Vagina (tissue), 2 donors: ENCODE data around the gene TANGO2. TPM values are rescaled to one million over a fixed set of nuclear protein-coding genes. Genes with fewer than 3 reads are reported as not detected.
"Not testable (repeated sequence)": the region's sequence is repeated elsewhere in the genome, so short reads cannot be mapped to it uniquely, and the experiment has no call there.

Experiments used
- DNase-seq, 2 donors: peaks; one replicate each; pipeline ENCODE4 v3.0.0-alpha.2; 2017; ENCODE audit errors: extremely low spot score in 2 of 2
- H3K27ac ChIP-seq: fragments of 200-600 bp; sonication (generic); one replicate; pipeline ENCODE4 v1.5.1; 2019
- H3K27me3 ChIP-seq: fragments of 200-600 bp; sonication (generic); one replicate; pipeline ENCODE4 v1.5.1; 2019
- H3K36me3 ChIP-seq, 2 donors: fragments of 200-600 bp; sonication (generic); one replicate each; pipeline ENCODE4 v1.5.1; 2017 to 2019
- H3K4me1 ChIP-seq: fragments of 200-600 bp; sonication (generic); one replicate; pipeline ENCODE4 v1.5.1; 2019
- H3K4me3 ChIP-seq, 2 donors: fragments of 200-600 bp; sonication (generic); 1 replicate in 1 of 2; 2 replicates in 1 of 2; pipeline ENCODE4 v1.5.1; 2016 to 2019
- H3K9me3 ChIP-seq: fragments of 200-600 bp; sonication (generic); one replicate; pipeline ENCODE4 v1.5.1; 2019
- CTCF ChIP-seq, 3 experiments: fragments of 450-650 bp in 2 of 3; fragments of 200-600 bp in 1 of 3; sonication (generic) in 1 of 3; IDR thresholded peaks; one replicate each; pipeline ENCODE4 v1.5.1; 2017 to 2019; ENCODE audit warnings: antibody characterized with exemption in 3 of 3, mild to moderate bottlenecking in 2 of 3, moderate library complexity in 2 of 3
- POLR2A ChIP-seq, 2 donors: fragments of 450-650 bp; IDR thresholded peaks; one replicate each; pipeline ENCODE4 v1.6.1; 2017; ENCODE audit warnings: antibody characterized with exemption in 2 of 2, mild to moderate bottlenecking in 2 of 2, moderate library complexity in 2 of 2
- POLR2AphosphoS5 ChIP-seq, 2 donors: sonication (generic); formaldehyde crosslinking; IDR thresholded peaks; one replicate each; pipeline ENCODE4 v1.9.0; 2017; ENCODE audit warnings: antibody characterized with exemption in 2 of 2, mild to moderate bottlenecking in 2 of 2, low read depth in 1 of 2; ENCODE audit not compliant: insufficient read depth in 1 of 2
- intact Hi-C: fragments of 100-400 bp; cut with DNase I; formaldehyde crosslinking; loops from one replicate; pipeline ENCODE4 v1.15.1; 2023
- total RNA-seq: library from RNA; depleted of rRNA; stranded (reverse); fragments of >200 nt; gene quantifications from one replicate; pipeline ENCODE4 v1.2.3, GENCODE V29; 2016

The TANGO2 gene
- total RNA-seq, 1 donor from 2014 or later = 21.4 TPM

GRCh38 chr22:20065896-20066616, 45.1 kb downstream of the TANGO2 start:
- DNase-seq = peak in 1 of 2 donors; percentile 74
- H3K9me3 ChIP-seq = no peaks in the 10 kb centered on the region
- intact Hi-C loops = no loop called here
- H3K36me3 ChIP-seq = peaks cover 0 to 7% of the 10 kb centered on the region in 2 donors
- H3K27me3 ChIP-seq = no peaks in the 10 kb centered on the region
- no peak overlapping the region for H3K27ac ChIP-seq
- no peak for TF ChIP-seq POLR2A (IDR thresholded peaks at IDR 0.05)
- TF ChIP-seq CTCF (IDR thresholded peaks at IDR 0.05) = no peak
- no peak for TF ChIP-seq POLR2AphosphoS5 (IDR thresholded peaks at IDR 0.05; ENCODE audit: insufficient read depth in 1 of 2, low read depth in 1 of 2)
- no peak overlapping the region for H3K4me3 ChIP-seq
- H3K4me1 ChIP-seq = peaks cover 16% of the 10 kb centered on the region

- no peak for TF ChIP-seq POLR2AphosphoS5 (IDR thresholded peaks at IDR 0.05; ENCODE audit: insufficient read depth in 1 of 2, low read depth in 1 of 2)
- no peak for TF ChIP-seq CTCF (IDR thresholded peaks at IDR 0.05)
- no peak for TF ChIP-seq POLR2A (IDR thresholded peaks at IDR 0.05)
- H3K4me3 ChIP-seq = no peak overlapping the region
- intact Hi-C loops = no loop called here
- no peaks in the 10 kb centered on the region for H3K9me3 ChIP-seq
- peaks cover 0 to 7% of the 10 kb centered on the region in 2 donors for H3K36me3 ChIP-seq
- no peaks in the 10 kb centered on the region for H3K27me3 ChIP-seq
- H3K27ac ChIP-seq = no peak overlapping the region
- peak in 1 of 2 donors; percentile 81 for DNase-seq
- H3K4me1 ChIP-seq = peaks cover 16% of the 10 kb centered on the region
Observed at GRCh38 chr22:20066617-20067383, 45.9 kb downstream of the TANGO2 start.

- H3K36me3 ChIP-seq, H3K27ac ChIP-seq, intact Hi-C loops, H3K9me3 ChIP-seq, H3K4me3 ChIP-seq, DNase-seq, H3K27me3 ChIP-seq: not testable (repeated sequence)
- peaks cover 13% of the 10 kb centered on the region for H3K4me1 ChIP-seq
Observed at GRCh38 chr22:20067384-20067682, 46.4 kb downstream of the TANGO2 start.

GRCh38 chr22:20068640-20069039, 47.7 kb downstream of the TANGO2 start:
- TF ChIP-seq CTCF (IDR thresholded peaks at IDR 0.05) (no peak), POLR2AphosphoS5 (IDR thresholded peaks at IDR 0.05; ENCODE audit: insufficient read depth in 1 of 2, low read depth in 1 of 2) (no peak), POLR2A (IDR thresholded peaks at IDR 0.05) (no peak)
- peaks cover under 1% of the 10 kb centered on the region for H3K4me1 ChIP-seq
- no peaks in the 10 kb centered on the region for H3K36me3 ChIP-seq
- no peaks in the 10 kb centered on the region for H3K9me3 ChIP-seq
- no peaks in the 10 kb centered on the region for H3K27me3 ChIP-seq
- peak in 1 of 2 donors; percentile 72 for DNase-seq
- H3K27ac ChIP-seq = no peak overlapping the region
- intact Hi-C loops = no loop called here
- no peak overlapping the region for H3K4me3 ChIP-seq

- peak in 1 of 2 donors; percentile 84 for DNase-seq
- no peak overlapping the region for H3K27ac ChIP-seq
- intact Hi-C loops = no loop called here
- no peak for TF ChIP-seq POLR2A (IDR thresholded peaks at IDR 0.05)
- no peaks in the 10 kb centered on the region for H3K4me1 ChIP-seq
- no peaks in the 10 kb centered on the region for H3K27me3 ChIP-seq
- H3K9me3 ChIP-seq = no peaks in the 10 kb centered on the region
- no peak overlapping the region for H3K4me3 ChIP-seq
- no peaks in the 10 kb centered on the region for H3K36me3 ChIP-seq
Observed at GRCh38 chr22:20069331-20070042, 48.6 kb downstream of the TANGO2 start.
